Activated CD8-positive, alpha-beta memory T cell treated with anti-CD3 and anti-CD28 coated beads, Interleukin-2, amount 10 ng/mL, durations not matched to agents 7 days and 5 days (primary cell): ENCODE measurements around the gene KCNIP3. TPM values are rescaled to one million over a fixed set of nuclear protein-coding genes. Genes with fewer than 3 reads are reported as not detected.

Source experiments
- ATAC-seq: fragments of 150-1000 bp; cut with Tn5 transposase; one replicate; pipeline ENCODE4 v1.10.0; 2021; ENCODE audit warnings: moderate library complexity
- CTCF ChIA-PET: fragments of 350-600 bp; sonication (Branson Sonifier 250); formaldehyde crosslinking; loops from one replicate; lab custom pipeline; 2021; ENCODE audit warnings: antibody characterized with exemption; lab: Charles Lee
- DNase-seq: peaks from one replicate; pipeline ENCODE4 v3.0.0-alpha.2; 2020
- H3K27ac Mint-ChIP-seq: one replicate; pipeline ENCODE4 v1.8.0; 2021; ENCODE audit warnings: mild to moderate bottlenecking, mixed read lengths
- H3K27me3 Mint-ChIP-seq: one replicate; pipeline ENCODE4 v1.8.0; 2021; ENCODE audit warnings: mixed read lengths
- H3K36me3 Mint-ChIP-seq: one replicate; pipeline ENCODE4 v1.8.0; 2021; ENCODE audit warnings: mild to moderate bottlenecking, mixed read lengths
- H3K4me1 Mint-ChIP-seq: one replicate; pipeline ENCODE4 v1.8.0; 2021; ENCODE audit warnings: mixed read lengths
- H3K4me3 Mint-ChIP-seq: one replicate; pipeline ENCODE4 v1.8.0; 2021; ENCODE audit warnings: mild to moderate bottlenecking, moderate library complexity, mixed read lengths
- H3K9me3 Mint-ChIP-seq: one replicate; pipeline ENCODE4 v1.8.0; 2022; ENCODE audit warnings: low read depth, mixed read lengths
- total RNA-seq, 2 experiments: library from RNA; stranded (reverse); gene quantifications; one replicate each; pipeline ENCODE4 v1.2.3, GENCODE V29; 2021

Gene KCNIP3
- total RNA-seq, 2 experiments from 2014 or later: not detected

- Mint-ChIP-seq H3K4me1 (no peaks in the 10 kb centered on the region), H3K27ac (no peak overlapping the region), H3K27me3 (no peaks in the 10 kb centered on the region), H3K36me3 (no peaks in the 10 kb centered on the region), H3K9me3 (no peaks in the 10 kb centered on the region), H3K4me3 (no peak overlapping the region)
- CTCF ChIA-PET: no interaction called here
- no peak for ATAC-seq
- DNase-seq: no peak
These were observed 9.9 kb downstream of the KCNIP3 start for GRCh38 chr2:95307036-95307435.

- H3K36me3 Mint-ChIP-seq: no peaks in the 10 kb centered on the region
- CTCF ChIA-PET: no interaction called here
- ATAC-seq (no peak), DNase-seq (no peak)
- H3K4me1 Mint-ChIP-seq: no peaks in the 10 kb centered on the region
- H3K27me3 Mint-ChIP-seq: no peaks in the 10 kb centered on the region
- H3K4me3 Mint-ChIP-seq: no peak overlapping the region
- H3K27ac Mint-ChIP-seq: no peak overlapping the region
- no peaks in the 10 kb centered on the region for H3K9me3 Mint-ChIP-seq
These were observed 10.7 kb downstream of the KCNIP3 start for GRCh38 chr2:95307878-95308277.

- Mint-ChIP-seq H3K36me3 (no peaks in the 10 kb centered on the region), H3K27ac (no peak overlapping the region), H3K27me3 (no peaks in the 10 kb centered on the region), H3K4me1 (no peaks in the 10 kb centered on the region), H3K9me3 (no peaks in the 10 kb centered on the region), H3K4me3 (no peak overlapping the region)
- ATAC-seq: no peak
- CTCF ChIA-PET: no interaction called here
- no peak for DNase-seq
These were observed 11.4 kb downstream of the KCNIP3 start for GRCh38 chr2:95308426-95308990.

DNA sequence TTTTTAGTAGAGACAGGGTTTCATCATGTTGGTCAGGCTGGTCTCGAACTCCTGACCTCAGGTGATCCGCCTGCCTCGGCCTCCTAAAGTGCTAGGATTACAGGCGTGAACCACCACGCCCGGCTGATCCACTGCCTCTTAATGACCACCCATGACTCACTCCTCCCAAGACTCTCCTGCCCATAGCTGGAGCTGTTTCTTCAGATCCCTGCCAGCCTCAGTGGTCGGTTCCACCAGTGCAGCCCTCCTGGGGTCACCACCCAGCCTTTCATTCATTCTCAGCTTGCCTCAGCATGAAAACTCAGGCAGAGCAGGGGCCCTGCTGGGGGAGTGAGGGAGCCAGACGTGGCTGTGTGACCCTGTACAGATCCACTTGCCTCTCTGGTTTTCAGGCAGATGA, 12.5 kb downstream of the KCNIP3 start:
- Mint-ChIP-seq H3K9me3 (no peaks in the 10 kb centered on the region), H3K27ac (no peak overlapping the region), H3K4me3 (no peak overlapping the region), H3K27me3 (no peaks in the 10 kb centered on the region), H3K36me3 (no peaks in the 10 kb centered on the region), H3K4me1 (no peaks in the 10 kb centered on the region)
- ATAC-seq (no peak), DNase-seq (no peak)
- CTCF ChIA-PET: no interaction called here

DNA sequence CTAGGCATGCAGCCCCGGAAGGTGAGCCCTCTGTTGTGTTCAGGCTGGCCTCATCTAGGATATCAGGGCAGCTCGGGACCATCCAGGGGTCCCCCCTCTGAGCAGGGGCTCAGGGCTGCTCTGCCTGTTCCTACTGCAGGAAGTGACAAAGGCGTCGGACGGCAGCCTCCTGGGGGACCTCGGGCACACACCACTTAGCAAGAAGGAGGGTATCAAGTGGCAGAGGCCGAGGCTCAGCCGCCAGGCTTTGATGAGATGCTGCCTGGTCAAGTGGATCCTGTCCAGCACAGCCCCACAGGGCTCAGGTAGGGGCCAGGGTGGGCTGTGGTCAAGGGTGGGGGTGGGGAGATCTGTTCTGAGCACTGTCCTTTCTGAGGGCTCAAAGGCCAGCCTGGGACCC, 13.1 kb downstream of the KCNIP3 start:
- no peaks in the 10 kb centered on the region for H3K36me3 Mint-ChIP-seq
- no peaks in the 10 kb centered on the region for H3K27me3 Mint-ChIP-seq
- DNase-seq: no peak
- no peak overlapping the region for H3K4me3 Mint-ChIP-seq
- H3K4me1 Mint-ChIP-seq: no peaks in the 10 kb centered on the region
- no peak overlapping the region for H3K27ac Mint-ChIP-seq
- H3K9me3 Mint-ChIP-seq: no peaks in the 10 kb centered on the region
- CTCF ChIA-PET: no interaction called here
- no peak for ATAC-seq

- ATAC-seq (no peak), DNase-seq (no peak)
- Mint-ChIP-seq H3K9me3 (no peaks in the 10 kb centered on the region), H3K36me3 (no peaks in the 10 kb centered on the region), H3K27me3 (no peaks in the 10 kb centered on the region), H3K4me1 (no peaks in the 10 kb centered on the region), H3K4me3 (no peak overlapping the region), H3K27ac (no peak overlapping the region)
- CTCF ChIA-PET: no interaction called here
These were observed 13.5 kb downstream of the KCNIP3 start for GRCh38 chr2:95310651-95311050.

- no peak for ATAC-seq
- H3K36me3 Mint-ChIP-seq: no peaks in the 10 kb centered on the region
- CTCF ChIA-PET: no interaction called here
- no peaks in the 10 kb centered on the region for H3K27me3 Mint-ChIP-seq
- H3K27ac Mint-ChIP-seq: no peak overlapping the region
- no peak overlapping the region for H3K4me3 Mint-ChIP-seq
- H3K4me1 Mint-ChIP-seq: no peaks in the 10 kb centered on the region
- DNase-seq: no peak
- no peaks in the 10 kb centered on the region for H3K9me3 Mint-ChIP-seq
These were observed 14.8 kb downstream of the KCNIP3 start for GRCh38 chr2:95311815-95312542.

- no peaks in the 10 kb centered on the region for H3K9me3 Mint-ChIP-seq
- no peak overlapping the region for H3K4me3 Mint-ChIP-seq
- CTCF ChIA-PET: no interaction called here
- no peak for DNase-seq
- no peaks in the 10 kb centered on the region for H3K36me3 Mint-ChIP-seq
- no peak for ATAC-seq
- H3K4me1 Mint-ChIP-seq: no peaks in the 10 kb centered on the region
- H3K27me3 Mint-ChIP-seq: no peaks in the 10 kb centered on the region
- no peak overlapping the region for H3K27ac Mint-ChIP-seq
These were observed 15.5 kb downstream of the KCNIP3 start for GRCh38 chr2:95312543-95313201.

GRCh38 chr2:95313296-95314131, 16.4 kb downstream of the KCNIP3 start:
- Mint-ChIP-seq H3K36me3 (no peaks in the 10 kb centered on the region), H3K4me3 (no peak overlapping the region), H3K9me3 (no peaks in the 10 kb centered on the region), H3K27ac (no peak overlapping the region), H3K27me3 (no peaks in the 10 kb centered on the region), H3K4me1 (no peaks in the 10 kb centered on the region)
- ATAC-seq (no peak), DNase-seq (no peak)
- CTCF ChIA-PET: no interaction called here

DNA sequence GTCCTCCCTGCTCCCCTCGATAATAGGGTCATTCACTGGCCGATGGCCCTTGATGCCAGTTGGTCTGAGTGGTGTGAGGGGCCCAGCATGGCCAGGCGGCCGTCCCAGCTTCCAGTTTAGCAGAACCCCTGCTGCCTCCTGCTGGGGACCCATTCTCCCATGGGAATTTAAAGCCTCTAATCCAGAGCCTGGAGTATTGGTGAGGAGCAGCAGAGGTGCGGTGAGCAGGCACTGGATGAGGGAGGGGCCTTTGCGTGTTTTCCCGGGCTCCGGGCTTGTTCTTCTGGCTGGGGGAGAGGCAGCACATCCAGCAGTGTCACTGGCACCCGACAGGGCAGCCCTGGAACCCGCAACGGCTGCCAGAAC, 17.4 kb downstream of the KCNIP3 start:
- Mint-ChIP-seq H3K4me3 (no peak overlapping the region), H3K9me3 (no peaks in the 10 kb centered on the region), H3K27me3 (no peaks in the 10 kb centered on the region), H3K27ac (no peak overlapping the region), H3K36me3 (no peaks in the 10 kb centered on the region), H3K4me1 (no peaks in the 10 kb centered on the region)
- DNase-seq: no peak
- CTCF ChIA-PET: no interaction called here
- no peak for ATAC-seq

GRCh38 chr2:95314964-95315611, 17.9 kb downstream of the KCNIP3 start:
- no peak overlapping the region for H3K27ac Mint-ChIP-seq
- DNase-seq (no peak), ATAC-seq (no peak)
- no peak overlapping the region for H3K4me3 Mint-ChIP-seq
- no peaks in the 10 kb centered on the region for H3K9me3 Mint-ChIP-seq
- CTCF ChIA-PET: no interaction called here
- H3K27me3 Mint-ChIP-seq: no peaks in the 10 kb centered on the region
- H3K36me3 Mint-ChIP-seq: no peaks in the 10 kb centered on the region
- H3K4me1 Mint-ChIP-seq: no peaks in the 10 kb centered on the region

- H3K36me3 Mint-ChIP-seq: no peaks in the 10 kb centered on the region
These were observed 18.8 kb downstream of the KCNIP3 start for GRCh38 chr2:95315801-95316411.

More at GRCh38 chr2:95315801-95316411, 18.8 kb downstream of the KCNIP3 start:
- no peak overlapping the region for H3K27ac Mint-ChIP-seq
- CTCF ChIA-PET: no interaction called here
- no peaks in the 10 kb centered on the region for H3K27me3 Mint-ChIP-seq
- H3K4me3 Mint-ChIP-seq: no peak overlapping the region
- H3K9me3 Mint-ChIP-seq: no peaks in the 10 kb centered on the region
- ATAC-seq: no peak
- no peak for DNase-seq
- no peaks in the 10 kb centered on the region for H3K4me1 Mint-ChIP-seq
